Smooth muscle cell (in vitro differentiated cells): ENCODE measurements around the gene C9orf72. TPM values are rescaled to one million over a fixed set of nuclear protein-coding genes. Genes with fewer than 3 reads are reported as not detected.

Experiments
- DNase-seq: peaks from one replicate; lab custom pipeline; 2025; ENCODE audit not compliant: unreplicated experiment; lab: John Stamatoyannopoulos, UW
- H2AFZ ChIP-seq: fragments of 200-600 bp; sonication (generic); 2 replicates; pipeline ENCODE4 v1.6.0; 2016; ENCODE audit warnings: antibody characterized with exemption, low read depth, mild to moderate bottlenecking
- H3F3A ChIP-seq: fragments of 200-600 bp; sonication (generic); 2 replicates; pipeline ENCODE4 v1.6.0; 2017; ENCODE audit warnings: antibody characterized with exemption, low read depth
- H3K27ac ChIP-seq: fragments of 200-600 bp; sonication (generic); 2 replicates; pipeline ENCODE4 v1.5.1; 2016; ENCODE audit warnings: low read depth, mild to moderate bottlenecking
- H3K27me3 ChIP-seq: fragments of 200-600 bp; sonication (generic); 2 replicates; pipeline ENCODE4 v1.6.1; 2016; ENCODE audit warnings: low read depth, mild to moderate bottlenecking
- H3K36me3 ChIP-seq: fragments of 200-600 bp; sonication (generic); 2 replicates; pipeline ENCODE4 v1.5.1; 2016; ENCODE audit warnings: low read depth
- H3K4me1 ChIP-seq: fragments of 200-600 bp; sonication (generic); 2 replicates; pipeline ENCODE4 v1.5.1; 2016; ENCODE audit warnings: low read depth
- H3K4me2 ChIP-seq: fragments of 200-600 bp; sonication (generic); 2 replicates; pipeline ENCODE4 v1.6.0; 2016; ENCODE audit warnings: mild to moderate bottlenecking
- H3K4me3 ChIP-seq: fragments of 200-600 bp; sonication (generic); 2 replicates; pipeline ENCODE4 v1.5.1; 2016; ENCODE audit warnings: mild to moderate bottlenecking
- H3K79me2 ChIP-seq: fragments of 200-600 bp; sonication (generic); 2 replicates; pipeline ENCODE4 v1.6.0; 2016; ENCODE audit warnings: low read depth, mild to moderate bottlenecking
- H3K9ac ChIP-seq: fragments of 200-600 bp; sonication (generic); 2 replicates; pipeline ENCODE4 v1.6.0; 2016; ENCODE audit warnings: low read depth
- H3K9me3 ChIP-seq: fragments of 200-600 bp; sonication (generic); replicated peaks from 2 replicates; pipeline ENCODE4 v1.5.1; 2016; ENCODE audit warnings: low read depth
- H4K20me1 ChIP-seq: fragments of 200-600 bp; sonication (generic); 2 replicates; pipeline ENCODE4 v1.6.0; 2016; ENCODE audit warnings: low read depth
- CTCF ChIP-seq: fragments of 200-600 bp; sonication (generic); IDR thresholded peaks from 2 replicates; pipeline ENCODE4 v1.5.1; 2017; ENCODE audit warnings: borderline replicate concordance, mild to moderate bottlenecking, antibody characterized with exemption; ENCODE audit not compliant: insufficient read depth, poor library complexity, severe bottlenecking
- WGBS: methylation state at CpG from one replicate; pipeline ENCODE4 v1.1.7; 2016; ENCODE audit warnings: low lambda C conversion rate; 5-methylcytosine and 5-hydroxymethylcytosine counted together
- polyA plus RNA-seq: library from polyadenylated mRNA; unstranded; fragments of >200 nt; fragmentation: Nextera tagmentation; extraction: Ambion mirVana; gene quantifications from 2 replicates; pipeline ENCODE4 v1.2.1, GENCODE V29; 2016
- total RNA-seq: library from RNA; depleted of rRNA; stranded (reverse); fragments of >200 nt; gene quantifications from 2 replicates; pipeline ENCODE4 v1.2.3, GENCODE V29; 2014

C9orf72 gene
- total and polyA plus RNA-seq, 2 experiments from 2014 or later: 8.2 to 12.5 TPM

GRCh38 chr9:27529316-27530278 is 43.7 kb downstream of the C9orf72 start, which contains the start of gene MOB3B:
TSS of gene MOB3B (minus strand) at chr9:27529814. CDS start at chr9:27455550, 74,264 bp downstream.
- Histone ChIP-seq H3K4me3 (peak within 1 kb of the TSS; percentile 59), H3K9me3 (no peaks in the 10 kb centered on the region), H3K27ac (peak within 1 kb of the TSS; percentile 91), H3K4me1 (peaks cover 10% of the 10 kb centered on the region), H3K27me3 (no peaks in the 10 kb centered on the region), H3K79me2 (no peaks in the 10 kb centered on the region), H3K4me2 (peak within 1 kb of the TSS; percentile 94), H3K36me3 (no peaks in the 10 kb centered on the region), H3F3A (no peaks in the 10 kb centered on the region), H4K20me1 (no peaks in the 10 kb centered on the region), H2AFZ (peak within 1 kb of the TSS; percentile 81), H3K9ac (peak within 1 kb of the TSS; percentile 85)
- TF ChIP-seq CTCF: peak; percentile 97
- 3% methylated on average over 72 of the region's 74 CpGs for WGBS
- DNase-seq: peak; percentile 69

- WGBS: 0% methylated on average over 25 of the region's 25 CpGs
- Histone ChIP-seq H3K9ac (peak overlapping the region; percentile 85), H3K9me3 (no peaks in the 10 kb centered on the region), H3K4me1 (peaks cover 10% of the 10 kb centered on the region), H3K4me2 (peak overlapping the region; percentile 94), H4K20me1 (no peaks in the 10 kb centered on the region), H3K79me2 (no peaks in the 10 kb centered on the region), H3K27me3 (no peaks in the 10 kb centered on the region), H3K36me3 (no peaks in the 10 kb centered on the region), H2AFZ (peak overlapping the region; percentile 81), H3K4me3 (peak overlapping the region; percentile 59), H3F3A (no peaks in the 10 kb centered on the region), H3K27ac (peak overlapping the region; percentile 91)
- no peak for TF ChIP-seq CTCF
- peak; percentile 20 for DNase-seq
These were observed 44.4 kb downstream of the C9orf72 start for GRCh38 chr9:27528886-27529315.

- H3K79me2 ChIP-seq: peaks cover 6% of the 10 kb centered on the region
- DNase-seq: peak; percentile 17
- WGBS: 2% methylated on average over 42 of the region's 44 CpGs
- peak overlapping the region; percentile 59 for H3K4me3 ChIP-seq
- peak overlapping the region; percentile 85 for H3K9ac ChIP-seq
- no peaks in the 10 kb centered on the region for H4K20me1 ChIP-seq
- peak overlapping the region; percentile 91 for H3K27ac ChIP-seq
- H3K4me1 ChIP-seq: peaks cover 10% of the 10 kb centered on the region
- H3K36me3 ChIP-seq: no peaks in the 10 kb centered on the region
- H3F3A ChIP-seq: no peaks in the 10 kb centered on the region
- H3K4me2 ChIP-seq: peak overlapping the region; percentile 94
- H2AFZ ChIP-seq: peak overlapping the region; percentile 81
- no peaks in the 10 kb centered on the region for H3K9me3 ChIP-seq
- H3K27me3 ChIP-seq: no peaks in the 10 kb centered on the region
- no peak for TF ChIP-seq CTCF
These were observed 45.0 kb downstream of the C9orf72 start for GRCh38 chr9:27528076-27528885.
